Measurements from ENCODE around the gene PPP2R5E. TPM values are rescaled to one million over a fixed set of nuclear protein-coding genes. Genes with fewer than 3 reads are reported as not detected.

The PPP2R5E gene
- total and polyA plus RNA-seq, 9 of the 15 experiments (the other 6 are each of a cell fraction or from before 2014, with no cell fraction given): 4.2 to 30.3 (median 11.0) TPM

DNA sequence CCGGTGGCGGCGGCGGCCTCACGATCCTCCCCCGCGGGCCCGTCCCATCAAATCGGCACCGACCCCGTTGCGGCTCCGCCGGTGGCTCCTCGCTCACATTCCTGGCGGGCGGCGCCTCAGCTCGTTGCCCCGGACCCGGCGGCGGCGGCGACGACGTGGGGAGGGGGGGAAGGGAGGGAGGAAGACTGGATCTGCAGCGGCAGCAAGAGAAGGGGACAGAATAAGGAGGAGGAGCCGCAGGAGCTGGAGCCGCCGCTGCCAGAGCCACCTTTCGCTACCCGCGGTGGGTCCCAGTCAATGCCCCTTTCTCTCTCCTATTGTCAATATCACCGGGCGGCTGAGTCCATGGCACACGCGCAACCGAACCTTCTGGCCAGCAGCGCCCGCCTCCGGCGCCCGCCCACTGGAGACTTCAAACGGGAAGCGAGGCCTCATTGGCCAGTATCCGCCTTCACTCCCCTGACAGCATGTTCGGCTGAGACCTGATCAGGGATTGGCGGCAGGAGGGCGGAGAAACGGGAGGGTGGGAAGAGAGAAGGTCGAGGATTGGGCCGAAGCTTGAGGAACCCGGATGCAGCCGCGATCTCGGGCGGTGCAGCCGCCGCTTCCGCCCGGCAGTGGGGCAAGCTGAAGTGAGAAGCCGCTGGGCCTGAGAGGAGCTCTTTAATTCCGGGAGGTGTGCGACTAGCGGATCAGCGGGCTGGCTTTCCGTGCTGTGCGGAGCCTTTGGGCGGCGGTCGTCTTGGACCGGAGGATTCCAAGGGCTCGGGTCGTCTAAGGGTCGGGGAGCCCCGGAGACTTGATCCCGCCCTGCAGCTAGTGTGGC lies at the start of gene PPP2R5E (continued):
- TF ChIP-seq, protein P1, sequence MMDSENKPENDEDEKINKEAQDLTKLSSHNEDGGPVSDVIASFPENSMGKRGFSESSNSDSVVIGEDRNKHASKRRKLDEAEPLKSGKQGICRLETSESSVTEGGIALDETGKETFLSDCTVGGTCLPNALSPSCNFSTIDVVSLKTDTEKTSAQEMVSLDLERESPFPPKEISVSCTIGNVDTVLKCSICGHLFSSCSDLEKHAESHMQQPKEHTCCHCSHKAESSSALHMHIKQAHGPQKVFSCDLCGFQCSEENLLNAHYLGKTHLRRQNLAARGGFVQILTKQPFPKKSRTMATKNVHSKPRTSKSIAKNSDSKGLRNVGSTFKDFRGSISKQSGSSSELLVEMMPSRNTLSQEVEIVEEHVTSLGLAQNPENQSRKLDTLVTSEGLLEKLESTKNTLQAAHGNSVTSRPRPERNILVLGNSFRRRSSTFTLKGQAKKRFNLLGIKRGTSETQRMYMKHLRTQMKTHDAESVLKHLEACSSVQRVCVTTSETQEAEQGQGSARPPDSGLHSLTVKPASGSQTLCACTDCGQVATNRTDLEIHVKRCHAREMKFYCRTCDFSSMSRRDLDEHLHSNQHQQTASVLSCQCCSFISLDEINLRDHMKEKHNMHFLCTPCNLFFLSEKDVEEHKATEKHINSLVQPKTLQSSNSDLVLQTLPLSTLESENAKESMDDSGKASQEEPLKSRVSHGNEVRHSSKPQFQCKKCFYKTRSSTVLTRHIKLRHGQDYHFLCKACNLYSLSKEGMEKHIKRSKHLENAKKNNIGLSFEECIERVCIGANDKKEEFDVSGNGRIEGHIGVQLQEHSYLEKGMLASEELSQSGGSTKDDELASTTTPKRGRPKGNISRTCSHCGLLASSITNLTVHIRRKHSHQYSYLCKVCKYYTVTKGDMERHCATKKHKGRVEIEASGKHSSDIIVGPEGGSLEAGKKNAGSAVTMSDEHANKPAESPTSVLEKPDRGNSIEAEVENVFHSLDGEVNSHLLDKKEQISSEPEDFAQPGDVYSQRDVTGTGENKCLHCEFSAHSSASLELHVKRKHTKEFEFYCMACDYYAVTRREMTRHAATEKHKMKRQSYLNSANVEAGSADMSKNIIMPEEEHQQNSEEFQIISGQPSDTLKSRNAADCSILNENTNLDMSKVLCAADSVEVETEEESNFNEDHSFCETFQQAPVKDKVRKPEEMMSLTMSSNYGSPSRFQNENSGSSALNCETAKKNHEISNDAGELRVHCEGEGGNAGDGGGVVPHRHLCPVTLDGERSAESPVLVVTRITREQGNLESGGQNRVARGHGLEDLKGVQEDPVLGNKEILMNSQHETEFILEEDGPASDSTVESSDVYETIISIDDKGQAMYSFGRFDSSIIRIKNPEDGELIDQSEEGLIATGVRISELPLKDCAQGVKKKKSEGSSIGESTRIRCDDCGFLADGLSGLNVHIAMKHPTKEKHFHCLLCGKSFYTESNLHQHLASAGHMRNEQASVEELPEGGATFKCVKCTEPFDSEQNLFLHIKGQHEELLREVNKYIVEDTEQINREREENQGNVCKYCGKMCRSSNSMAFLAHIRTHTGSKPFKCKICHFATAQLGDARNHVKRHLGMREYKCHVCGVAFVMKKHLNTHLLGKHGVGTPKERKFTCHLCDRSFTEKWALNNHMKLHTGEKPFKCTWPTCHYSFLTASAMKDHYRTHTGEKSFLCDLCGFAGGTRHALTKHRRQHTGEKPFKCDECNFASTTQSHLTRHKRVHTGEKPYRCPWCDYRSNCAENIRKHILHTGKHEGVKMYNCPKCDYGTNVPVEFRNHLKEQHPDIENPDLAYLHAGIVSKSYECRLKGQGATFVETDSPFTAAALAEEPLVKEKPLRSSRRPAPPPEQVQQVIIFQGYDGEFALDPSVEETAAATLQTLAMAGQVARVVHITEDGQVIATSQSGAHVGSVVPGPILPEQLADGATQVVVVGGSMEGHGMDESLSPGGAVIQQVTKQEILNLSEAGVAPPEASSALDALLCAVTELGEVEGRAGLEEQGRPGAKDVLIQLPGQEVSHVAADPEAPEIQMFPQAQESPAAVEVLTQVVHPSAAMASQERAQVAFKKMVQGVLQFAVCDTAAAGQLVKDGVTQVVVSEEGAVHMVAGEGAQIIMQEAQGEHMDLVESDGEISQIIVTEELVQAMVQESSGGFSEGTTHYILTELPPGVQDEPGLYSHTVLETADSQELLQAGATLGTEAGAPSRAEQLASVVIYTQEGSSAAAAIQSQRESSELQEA (IDR thresholded peaks at IDR 0.05; ENCODE audit: low read depth): no peak
- TF ChIP-seq TOE1 (IDR thresholded peaks at IDR 0.05; ENCODE audit: borderline replicate concordance) (no peak), TOE1 (CRISPR knock-in tag; IDR thresholded peaks at IDR 0.05; ENCODE audit: borderline replicate concordance, low read depth) (no peak), BHLHE40 (IDR thresholded peaks at IDR 0.05; ENCODE audit: low read length) (no peak), TGIF2 (CRISPR knock-in tag; IDR thresholded peaks at IDR 0.05) (no peak), MYBL2 (IDR thresholded peaks at IDR 0.05; ENCODE audit: low read depth) (no peak; the same call in 1 of the 2 replicates), MYBL2 (CRISPR knock-in tag; IDR thresholded peaks at IDR 0.05; ENCODE audit: borderline replicate concordance) (no peak), HMG20A (CRISPR knock-in tag; conservative IDR thresholded peaks at IDR 0.05) (no peak), CBFA2T3 (IDR thresholded peaks at IDR 0.05) (no peak)
- TF ChIP-seq, protein P2, sequence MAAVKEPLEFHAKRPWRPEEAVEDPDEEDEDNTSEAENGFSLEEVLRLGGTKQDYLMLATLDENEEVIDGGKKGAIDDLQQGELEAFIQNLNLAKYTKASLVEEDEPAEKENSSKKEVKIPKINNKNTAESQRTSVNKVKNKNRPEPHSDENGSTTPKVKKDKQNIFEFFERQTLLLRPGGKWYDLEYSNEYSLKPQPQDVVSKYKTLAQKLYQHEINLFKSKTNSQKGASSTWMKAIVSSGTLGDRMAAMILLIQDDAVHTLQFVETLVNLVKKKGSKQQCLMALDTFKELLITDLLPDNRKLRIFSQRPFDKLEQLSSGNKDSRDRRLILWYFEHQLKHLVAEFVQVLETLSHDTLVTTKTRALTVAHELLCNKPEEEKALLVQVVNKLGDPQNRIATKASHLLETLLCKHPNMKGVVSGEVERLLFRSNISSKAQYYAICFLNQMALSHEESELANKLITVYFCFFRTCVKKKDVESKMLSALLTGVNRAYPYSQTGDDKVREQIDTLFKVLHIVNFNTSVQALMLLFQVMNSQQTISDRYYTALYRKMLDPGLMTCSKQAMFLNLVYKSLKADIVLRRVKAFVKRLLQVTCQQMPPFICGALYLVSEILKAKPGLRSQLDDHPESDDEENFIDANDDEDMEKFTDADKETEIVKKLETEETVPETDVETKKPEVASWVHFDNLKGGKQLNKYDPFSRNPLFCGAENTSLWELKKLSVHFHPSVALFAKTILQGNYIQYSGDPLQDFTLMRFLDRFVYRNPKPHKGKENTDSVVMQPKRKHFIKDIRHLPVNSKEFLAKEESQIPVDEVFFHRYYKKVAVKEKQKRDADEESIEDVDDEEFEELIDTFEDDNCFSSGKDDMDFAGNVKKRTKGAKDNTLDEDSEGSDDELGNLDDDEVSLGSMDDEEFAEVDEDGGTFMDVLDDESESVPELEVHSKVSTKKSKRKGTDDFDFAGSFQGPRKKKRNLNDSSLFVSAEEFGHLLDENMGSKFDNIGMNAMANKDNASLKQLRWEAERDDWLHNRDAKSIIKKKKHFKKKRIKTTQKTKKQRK (IDR thresholded peaks at IDR 0.05; ENCODE audit: borderline replicate concordance, low read depth, low read length): peak; percentile 46; the same call in 1 of the 2 replicates
- TF ChIP-seq, protein P3, sequence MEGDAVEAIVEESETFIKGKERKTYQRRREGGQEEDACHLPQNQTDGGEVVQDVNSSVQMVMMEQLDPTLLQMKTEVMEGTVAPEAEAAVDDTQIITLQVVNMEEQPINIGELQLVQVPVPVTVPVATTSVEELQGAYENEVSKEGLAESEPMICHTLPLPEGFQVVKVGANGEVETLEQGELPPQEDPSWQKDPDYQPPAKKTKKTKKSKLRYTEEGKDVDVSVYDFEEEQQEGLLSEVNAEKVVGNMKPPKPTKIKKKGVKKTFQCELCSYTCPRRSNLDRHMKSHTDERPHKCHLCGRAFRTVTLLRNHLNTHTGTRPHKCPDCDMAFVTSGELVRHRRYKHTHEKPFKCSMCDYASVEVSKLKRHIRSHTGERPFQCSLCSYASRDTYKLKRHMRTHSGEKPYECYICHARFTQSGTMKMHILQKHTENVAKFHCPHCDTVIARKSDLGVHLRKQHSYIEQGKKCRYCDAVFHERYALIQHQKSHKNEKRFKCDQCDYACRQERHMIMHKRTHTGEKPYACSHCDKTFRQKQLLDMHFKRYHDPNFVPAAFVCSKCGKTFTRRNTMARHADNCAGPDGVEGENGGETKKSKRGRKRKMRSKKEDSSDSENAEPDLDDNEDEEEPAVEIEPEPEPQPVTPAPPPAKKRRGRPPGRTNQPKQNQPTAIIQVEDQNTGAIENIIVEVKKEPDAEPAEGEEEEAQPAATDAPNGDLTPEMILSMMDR (IDR thresholded peaks at IDR 0.05 in 2 of 3, conservative IDR thresholded peaks at IDR 0.05 in 1 of 3; ENCODE audit: insufficient read depth in 2 of 3, low read depth in 1 of 3, low read length in 3 of 3): no peak
- TF ChIP-seq, protein P4, sequence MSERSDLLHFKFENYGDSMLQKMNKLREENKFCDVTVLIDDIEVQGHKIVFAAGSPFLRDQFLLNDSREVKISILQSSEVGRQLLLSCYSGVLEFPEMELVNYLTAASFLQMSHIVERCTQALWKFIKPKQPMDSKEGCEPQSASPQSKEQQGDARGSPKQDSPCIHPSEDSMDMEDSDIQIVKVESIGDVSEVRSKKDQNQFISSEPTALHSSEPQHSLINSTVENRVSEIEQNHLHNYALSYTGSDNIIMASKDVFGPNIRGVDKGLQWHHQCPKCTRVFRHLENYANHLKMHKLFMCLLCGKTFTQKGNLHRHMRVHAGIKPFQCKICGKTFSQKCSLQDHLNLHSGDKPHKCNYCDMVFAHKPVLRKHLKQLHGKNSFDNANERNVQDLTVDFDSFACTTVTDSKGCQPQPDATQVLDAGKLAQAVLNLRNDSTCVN (CRISPR knock-in tag; IDR thresholded peaks at IDR 0.05): no peak
